ENCODE measurements around the gene GPR4.
A peak's percentile ranks its signal among the peaks of the same experiment; 100 is the strongest.

The GPR4 gene

GRCh38 chr19:45589768-45590167, 12.2 kb downstream of the GPR4 start:
- no peak for DNase-seq (ENCODE audit: low read depth)

GRCh38 chr19:45587873-45588272, 14.1 kb downstream of the GPR4 start:
- no peak for DNase-seq (ENCODE audit: low read depth)

GRCh38 chr19:45585158-45585577, 16.8 kb downstream of the GPR4 start:
- DNase-seq (ENCODE audit: low read depth), result no peak

- peak; percentile 100 for DNase-seq (ENCODE audit: low read depth)
These were observed 17.5 kb downstream of the GPR4 start, which contains the start of gene OPA3 for GRCh38 chr19:45584332-45585157. Gene OPA3 (minus strand): TSS chr19:45584802. CDS start chr19:45584764, 38 bp downstream.

GRCh38 chr19:45581576-45581975, 20.4 kb downstream of the GPR4 start:
- no peak for DNase-seq (ENCODE audit: low read depth)

GRCh38 chr19:45578861-45579260, 23.2 kb downstream of the GPR4 start:
- DNase-seq (ENCODE audit: low read depth), result no peak

GRCh38 chr19:45577111-45577905, 24.7 kb downstream of the GPR4 start:
- peak; percentile 58 for DNase-seq (ENCODE audit: low read depth)

- DNase-seq (ENCODE audit: low read depth), result no peak
These were observed 25.3 kb downstream of the GPR4 start for GRCh38 chr19:45576682-45577081.

GRCh38 chr19:45575216-45575615, 26.8 kb downstream of the GPR4 start:
- no peak for DNase-seq (ENCODE audit: low read depth)

- no peak for DNase-seq (ENCODE audit: low read depth)
These were observed 27.5 kb downstream of the GPR4 start for GRCh38 chr19:45574526-45574925.

- DNase-seq (ENCODE audit: low read depth), result no peak
These were observed 30.4 kb downstream of the GPR4 start for GRCh38 chr19:45571457-45572220.

- no peak for DNase-seq (ENCODE audit: low read depth)
These were observed 32.2 kb downstream of the GPR4 start for GRCh38 chr19:45569619-45570421.

GRCh38 chr19:45568732-45569131, 33.3 kb downstream of the GPR4 start:
- peak; percentile 46 for DNase-seq (ENCODE audit: low read depth)

GRCh38 chr19:45567609-45568008, 34.4 kb downstream of the GPR4 start:
- no peak for DNase-seq (ENCODE audit: low read depth)

- DNase-seq (ENCODE audit: low read depth), result no peak
These were observed 37.8 kb downstream of the GPR4 start for GRCh38 chr19:45564131-45564780.

- DNase-seq (ENCODE audit: low read depth), result no peak
These were observed 41.3 kb downstream of the GPR4 start for GRCh38 chr19:45560686-45561085.

- DNase-seq (ENCODE audit: low read depth), result no peak
These were observed 42.0 kb downstream of the GPR4 start for GRCh38 chr19:45560038-45560437.

- peak; percentile 23 for DNase-seq (ENCODE audit: low read depth)
These were observed 43.6 kb downstream of the GPR4 start for GRCh38 chr19:45558399-45558878.

GRCh38 chr19:45556835-45557234, 45.2 kb downstream of the GPR4 start:
- DNase-seq (ENCODE audit: low read depth), result no peak

- no peak for DNase-seq (ENCODE audit: low read depth)
These were observed 47.5 kb downstream of the GPR4 start for GRCh38 chr19:45554481-45554880.

GRCh38 chr19:45553464-45553863, 48.5 kb downstream of the GPR4 start:
- no peak for DNase-seq (ENCODE audit: low read depth)

All from fibroblast of the conjunctiva (primary cell).